ENCODE results near the gene GNPTAB.

Gene GNPTAB

GRCh38 chr12:101777485-101777884 lies 53.3 kb downstream of the GNPTAB start:
- H3K4me3 ChIP-seq (ENCODE audit: control insufficient read depth, low read depth, low read length), result no peak overlapping the region
- DNase-seq (ENCODE audit: low read depth), result no peak
- TF ChIP-seq, protein P1, sequence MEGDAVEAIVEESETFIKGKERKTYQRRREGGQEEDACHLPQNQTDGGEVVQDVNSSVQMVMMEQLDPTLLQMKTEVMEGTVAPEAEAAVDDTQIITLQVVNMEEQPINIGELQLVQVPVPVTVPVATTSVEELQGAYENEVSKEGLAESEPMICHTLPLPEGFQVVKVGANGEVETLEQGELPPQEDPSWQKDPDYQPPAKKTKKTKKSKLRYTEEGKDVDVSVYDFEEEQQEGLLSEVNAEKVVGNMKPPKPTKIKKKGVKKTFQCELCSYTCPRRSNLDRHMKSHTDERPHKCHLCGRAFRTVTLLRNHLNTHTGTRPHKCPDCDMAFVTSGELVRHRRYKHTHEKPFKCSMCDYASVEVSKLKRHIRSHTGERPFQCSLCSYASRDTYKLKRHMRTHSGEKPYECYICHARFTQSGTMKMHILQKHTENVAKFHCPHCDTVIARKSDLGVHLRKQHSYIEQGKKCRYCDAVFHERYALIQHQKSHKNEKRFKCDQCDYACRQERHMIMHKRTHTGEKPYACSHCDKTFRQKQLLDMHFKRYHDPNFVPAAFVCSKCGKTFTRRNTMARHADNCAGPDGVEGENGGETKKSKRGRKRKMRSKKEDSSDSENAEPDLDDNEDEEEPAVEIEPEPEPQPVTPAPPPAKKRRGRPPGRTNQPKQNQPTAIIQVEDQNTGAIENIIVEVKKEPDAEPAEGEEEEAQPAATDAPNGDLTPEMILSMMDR (conservative IDR thresholded peaks at IDR 0.05; ENCODE audit: control insufficient read depth, insufficient read depth, low read depth, low read length), result no peak

GRCh38 chr12:101775816-101776215 lies 54.9 kb downstream of the GNPTAB start:
- H3K4me3 ChIP-seq (ENCODE audit: control insufficient read depth, low read depth, low read length), result no peak overlapping the region
- no peak for DNase-seq (ENCODE audit: low read depth)
- TF ChIP-seq, protein P1 (conservative IDR thresholded peaks at IDR 0.05; ENCODE audit: control insufficient read depth, insufficient read depth, low read depth, low read length), result no peak

DNA sequence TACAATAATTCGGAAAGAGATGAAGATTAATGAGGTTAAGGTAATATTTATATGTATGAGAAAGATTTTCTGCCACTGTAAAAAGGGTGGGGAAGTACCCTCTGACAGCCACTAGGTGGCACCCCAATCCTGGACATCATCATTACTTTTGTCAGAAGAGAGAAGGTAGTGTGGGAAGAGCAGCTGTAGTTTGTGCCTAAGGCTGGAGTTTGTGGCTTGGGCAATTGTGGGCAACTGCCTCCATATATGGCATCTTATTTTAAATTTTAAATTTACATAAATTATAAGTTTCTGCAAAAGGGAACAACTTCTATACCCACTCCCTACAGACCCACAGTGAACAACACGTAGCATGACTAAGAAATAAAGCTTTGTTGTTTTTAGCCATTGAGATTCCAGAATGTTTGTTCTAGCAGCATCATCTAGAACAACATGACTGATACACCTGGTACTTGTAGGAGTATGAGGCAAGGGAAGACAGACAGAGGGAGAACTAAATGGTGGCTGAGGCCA lies 57.1 kb downstream of the GNPTAB start:
- TF ChIP-seq, protein P1 (conservative IDR thresholded peaks at IDR 0.05; ENCODE audit: control insufficient read depth, insufficient read depth, low read depth, low read length), result peak; percentile 93
- H3K4me3 ChIP-seq (ENCODE audit: control insufficient read depth, low read depth, low read length), result no peak overlapping the region
- peak; percentile 74 for DNase-seq (ENCODE audit: low read depth)

DNA sequence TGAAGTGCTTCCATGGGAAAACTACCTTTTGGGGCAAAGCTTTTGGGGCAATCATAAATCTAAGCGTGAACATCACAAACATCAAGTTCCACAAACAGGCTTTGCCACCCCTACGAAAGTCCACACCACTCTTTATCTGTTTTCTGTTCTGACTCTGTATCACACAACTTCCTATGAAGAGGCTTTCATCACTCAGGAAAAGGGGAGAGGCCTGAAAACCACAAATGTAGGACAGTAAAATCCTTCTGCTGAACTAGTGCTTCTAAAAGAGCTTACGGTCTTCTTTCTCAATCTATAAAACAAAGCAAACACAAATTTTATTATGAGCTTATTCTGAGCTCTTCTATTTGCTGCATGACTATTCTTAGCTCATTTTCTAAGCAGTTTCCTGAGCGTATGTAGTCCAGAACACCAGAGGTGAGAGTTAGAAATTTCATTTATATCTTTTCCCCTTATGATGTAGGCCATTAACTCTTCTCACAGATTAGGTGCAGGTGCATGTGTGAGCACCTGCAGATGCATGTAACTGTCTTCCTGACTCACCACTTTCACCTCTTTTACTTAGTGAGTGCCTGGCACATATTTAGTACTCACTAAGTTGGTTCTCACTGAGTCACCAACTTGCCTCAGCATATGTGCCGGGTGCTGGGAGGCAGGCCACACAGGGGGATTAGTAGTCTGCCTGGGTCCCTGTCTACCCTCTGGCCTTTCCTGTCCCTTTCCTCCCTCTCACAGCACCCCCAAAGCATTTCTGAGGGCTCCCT lies 58.6 kb downstream of the GNPTAB start:
- no peak overlapping the region for H3K4me3 ChIP-seq (ENCODE audit: control insufficient read depth, low read depth, low read length)
- DNase-seq (ENCODE audit: low read depth), result no peak
- TF ChIP-seq, protein P1 (conservative IDR thresholded peaks at IDR 0.05; ENCODE audit: control insufficient read depth, insufficient read depth, low read depth, low read length), result no peak

- DNase-seq (ENCODE audit: low read depth), result no peak
- TF ChIP-seq, protein P1 (conservative IDR thresholded peaks at IDR 0.05; ENCODE audit: control insufficient read depth, insufficient read depth, low read depth, low read length), result no peak
- H3K4me3 ChIP-seq (ENCODE audit: control insufficient read depth, low read depth, low read length), result no peak overlapping the region
Observed at GRCh38 chr12:101769865-101770264, 60.9 kb downstream of the GNPTAB start.

DNA sequence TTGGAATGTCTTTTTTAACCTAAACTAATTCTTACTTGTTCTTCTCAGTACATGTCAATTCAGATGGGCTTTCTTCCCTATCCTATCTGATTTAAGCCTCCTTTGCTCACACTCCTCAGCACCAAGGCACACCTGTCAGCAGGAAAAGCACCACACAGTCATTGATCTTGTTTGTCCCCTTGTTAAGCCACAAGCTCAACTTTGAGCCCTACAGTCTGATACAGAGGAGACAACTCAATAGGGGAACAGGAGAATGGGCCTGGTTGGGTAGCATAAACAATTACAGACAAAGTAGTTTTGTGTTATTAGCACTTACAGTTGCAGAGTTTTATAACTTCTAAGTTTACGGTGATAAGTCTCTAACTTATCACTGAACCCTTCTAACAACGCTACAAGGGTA lies 62.0 kb downstream of the GNPTAB start:
- H3K4me3 ChIP-seq (ENCODE audit: control insufficient read depth, low read depth, low read length), result no peak overlapping the region
- DNase-seq (ENCODE audit: low read depth), result no peak
- TF ChIP-seq, protein P1 (conservative IDR thresholded peaks at IDR 0.05; ENCODE audit: control insufficient read depth, insufficient read depth, low read depth, low read length), result no peak

All from fibroblast of mammary gland (primary cell).